PC-9 (cell line): ENCODE data around the gene FAM241A. TPM values are rescaled to one million over a fixed set of nuclear protein-coding genes. Genes with fewer than 3 reads are reported as not detected.

ENCODE experiments used
- BruUV-seq: library from RNA; stranded (reverse); fragments of 400-500 nt; replicated peaks from 2 replicates; lab custom pipeline; 2021; lab: Mats Ljungman, UMichigan
- CTCF ChIA-PET: fragments of 300-600 bp; sonication (Branson Sonifier 250); formaldehyde crosslinking; loops from one replicate; lab custom pipeline; 2022; ENCODE audit warnings: antibody characterized with exemption; lab: Charles Lee
- POLR2A ChIA-PET: fragments of 300-600 bp; sonication (Branson Sonifier 250); formaldehyde crosslinking; loops from one replicate; lab custom pipeline; 2022; ENCODE audit warnings: antibody characterized with exemption; ENCODE audit not compliant: unreplicated experiment; lab: Charles Lee
- DNase-seq, 2 experiments: peaks; one replicate each; pipeline versions ENCODE4 v3.0.0 to v3.0.0-alpha.2; 2015 to 2022; ENCODE audit warnings: mixed read lengths in 1 of 2
- H2AFZ ChIP-seq: fragments of 200-600 bp; sonication (generic); 2 replicates; pipeline ENCODE4 v1.8.1; 2017; ENCODE audit warnings: antibody characterized with exemption
- H3F3A ChIP-seq: fragments of 200-600 bp; sonication (generic); 2 replicates; pipeline ENCODE4 v1.8.1; 2017; ENCODE audit warnings: antibody characterized with exemption, mild to moderate bottlenecking, low read depth; ENCODE audit not compliant: insufficient read depth
- H3K27ac ChIP-seq: fragments of 200-600 bp; sonication (generic); 2 replicates; pipeline ENCODE4 v1.6.1; 2016; ENCODE audit warnings: mixed run types
- H3K27me3 ChIP-seq: fragments of 200-600 bp; sonication (generic); 2 replicates; pipeline ENCODE4 v1.6.1; 2016; ENCODE audit warnings: low read depth, mixed run types; ENCODE audit not compliant: insufficient read depth
- H3K36me3 ChIP-seq: fragments of 200-600 bp; sonication (generic); 2 replicates; pipeline ENCODE4 v1.6.1; 2016; ENCODE audit warnings: low read depth, mixed run types
- H3K4me1 ChIP-seq: fragments of 200-600 bp; sonication (generic); replicated peaks from 2 replicates; pipeline ENCODE4 v1.6.1; 2016; ENCODE audit warnings: mixed run types; ENCODE audit not compliant: insufficient read depth
- H3K4me2 ChIP-seq: fragments of 200-600 bp; sonication (generic); 2 replicates; pipeline ENCODE4 v1.6.1; 2017; ENCODE audit warnings: mixed run types
- H3K4me3 ChIP-seq: fragments of 200-600 bp; sonication (generic); 2 replicates; pipeline ENCODE4 v1.6.1; 2016; ENCODE audit warnings: mixed run types
- H3K79me2 ChIP-seq: fragments of 200-600 bp; sonication (generic); 2 replicates; pipeline ENCODE4 v1.6.1; 2017; ENCODE audit warnings: low read depth, mixed run types
- H3K9me2 ChIP-seq: fragments of 200-600 bp; sonication (generic); 2 replicates; pipeline ENCODE4 v1.8.1; 2017; ENCODE audit warnings: mild to moderate bottlenecking; ENCODE audit not compliant: insufficient read depth
- H3K9me3 ChIP-seq: fragments of 200-600 bp; sonication (generic); 2 replicates; pipeline ENCODE4 v1.8.1; 2016; ENCODE audit warnings: low read depth; ENCODE audit not compliant: insufficient read depth
- H4K20me1 ChIP-seq: fragments of 200-600 bp; sonication (generic); 2 replicates; pipeline ENCODE4 v1.8.1; 2017; ENCODE audit not compliant: insufficient read depth
- EZH2 ChIP-seq: fragments of 200-600 bp; sonication (generic); IDR thresholded peaks from 2 replicates; pipeline ENCODE4 v1.8.0; 2017; ENCODE audit warnings: antibody characterized with exemption, low read depth
- intact Hi-C: fragments of 100-400 bp; cut with micrococcal nuclease; formaldehyde crosslinking; loops from one replicate; pipeline ENCODE4 v1.10.0; 2022; ENCODE audit not compliant: unreplicated experiment
- total RNA-seq: library from RNA; stranded (reverse); gene quantifications from 2 replicates; pipeline ENCODE4 v1.2.3, GENCODE V29; 2021
- TF ChIP-seq, protein P1 (sequence below): fragments of 200-600 bp; sonication (generic); conservative IDR thresholded peaks from 2 replicates; pipeline ENCODE4 v1.6.1; 2017; ENCODE audit warnings: mixed run types, antibody characterized with exemption, mild to moderate bottlenecking, moderate library complexity

FAM241A gene
- total RNA-seq, 1 experiment from 2014 or later, result 1.4 TPM

DNA sequence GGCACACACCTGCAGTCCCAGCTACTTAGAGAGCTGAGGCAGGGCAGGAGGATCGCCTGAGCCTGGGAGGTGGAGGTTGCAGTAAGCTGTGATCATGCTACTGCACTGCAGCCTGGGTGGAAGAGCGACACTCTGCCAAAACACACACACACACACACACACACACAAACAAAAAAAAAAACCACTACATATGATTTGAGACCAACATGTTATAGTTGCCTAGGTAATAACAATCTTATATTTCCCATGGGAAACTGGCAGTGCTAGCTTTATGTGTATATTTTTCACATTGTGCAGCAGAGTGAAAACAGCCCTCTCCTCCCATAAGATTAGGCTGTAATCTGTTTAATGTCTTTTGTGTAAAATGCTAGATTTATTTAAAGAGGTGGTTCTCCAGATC, 3.1 kb upstream of the FAM241A start:
- BruUV-seq, result no TSS peak
- ChIA-PET POLR2A (no interaction called here), CTCF (no interaction called here)
- no peaks in the 10 kb centered on the region for H3K27me3 ChIP-seq
- no peak for TF ChIP-seq EZH2
- TF ChIP-seq, protein P1, sequence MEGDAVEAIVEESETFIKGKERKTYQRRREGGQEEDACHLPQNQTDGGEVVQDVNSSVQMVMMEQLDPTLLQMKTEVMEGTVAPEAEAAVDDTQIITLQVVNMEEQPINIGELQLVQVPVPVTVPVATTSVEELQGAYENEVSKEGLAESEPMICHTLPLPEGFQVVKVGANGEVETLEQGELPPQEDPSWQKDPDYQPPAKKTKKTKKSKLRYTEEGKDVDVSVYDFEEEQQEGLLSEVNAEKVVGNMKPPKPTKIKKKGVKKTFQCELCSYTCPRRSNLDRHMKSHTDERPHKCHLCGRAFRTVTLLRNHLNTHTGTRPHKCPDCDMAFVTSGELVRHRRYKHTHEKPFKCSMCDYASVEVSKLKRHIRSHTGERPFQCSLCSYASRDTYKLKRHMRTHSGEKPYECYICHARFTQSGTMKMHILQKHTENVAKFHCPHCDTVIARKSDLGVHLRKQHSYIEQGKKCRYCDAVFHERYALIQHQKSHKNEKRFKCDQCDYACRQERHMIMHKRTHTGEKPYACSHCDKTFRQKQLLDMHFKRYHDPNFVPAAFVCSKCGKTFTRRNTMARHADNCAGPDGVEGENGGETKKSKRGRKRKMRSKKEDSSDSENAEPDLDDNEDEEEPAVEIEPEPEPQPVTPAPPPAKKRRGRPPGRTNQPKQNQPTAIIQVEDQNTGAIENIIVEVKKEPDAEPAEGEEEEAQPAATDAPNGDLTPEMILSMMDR, result no peak
- no peak overlapping the region for H3K4me3 ChIP-seq
- intact Hi-C loops, result no loop called here
- H3K27ac ChIP-seq, result no peak overlapping the region
- H3K4me2 ChIP-seq, result no peak overlapping the region
- peaks cover 4% of the 10 kb centered on the region; the same call in 1 of the 2 replicates for H3F3A ChIP-seq
- H3K9me2 ChIP-seq, result no peaks in the 10 kb centered on the region
- peaks cover 12% of the 10 kb centered on the region for H3K79me2 ChIP-seq
- DNase-seq, result no peak
- no peaks in the 10 kb centered on the region for H4K20me1 ChIP-seq
- H2AFZ ChIP-seq, result no peak overlapping the region
- no peaks in the 10 kb centered on the region for H3K9me3 ChIP-seq
- H3K4me1 ChIP-seq, result peaks cover 28% of the 10 kb centered on the region
- no peaks in the 10 kb centered on the region for H3K36me3 ChIP-seq

DNA sequence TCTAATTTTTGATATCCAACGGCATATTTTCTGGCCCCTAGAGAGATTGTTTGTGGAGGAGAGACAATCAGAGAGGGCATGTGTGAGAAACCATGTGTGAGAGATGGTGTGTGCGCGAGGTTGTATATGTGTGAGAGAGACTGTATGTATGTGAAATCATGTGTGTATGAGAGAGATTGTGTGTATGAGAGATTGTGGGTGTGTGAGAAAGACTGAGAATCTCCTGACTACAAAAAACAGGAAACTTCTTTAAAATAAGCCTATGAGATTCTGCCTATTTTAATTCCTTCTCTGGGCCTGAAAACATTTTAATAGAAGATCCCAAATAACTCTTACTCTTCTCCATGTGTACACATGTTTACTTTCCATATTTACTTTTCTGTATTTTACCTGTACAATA, 1.5 kb upstream of the FAM241A start:
- no peak for TF ChIP-seq EZH2
- TF ChIP-seq, protein P1, result no peak
- POLR2A ChIA-PET, result no interaction called here
- no peak overlapping the region for H3K27ac ChIP-seq
- H3K79me2 ChIP-seq, result peaks cover 26% of the 10 kb centered on the region
- H3K9me2 ChIP-seq, result no peaks in the 10 kb centered on the region
- no peaks in the 10 kb centered on the region for H3K27me3 ChIP-seq
- CTCF ChIA-PET, result no interaction called here
- no peak for DNase-seq
- no TSS peak for BruUV-seq
- H3K4me3 ChIP-seq, result no peak overlapping the region
- H3K4me1 ChIP-seq, result peaks cover 36% of the 10 kb centered on the region
- no peak overlapping the region for H3K4me2 ChIP-seq
- H3K36me3 ChIP-seq, result no peaks in the 10 kb centered on the region
- no peaks in the 10 kb centered on the region for H3K9me3 ChIP-seq
- peaks cover 4% of the 10 kb centered on the region; the same call in 1 of the 2 replicates for H3F3A ChIP-seq
- intact Hi-C loops, result no loop called here
- H2AFZ ChIP-seq, result no peak overlapping the region
- no peaks in the 10 kb centered on the region for H4K20me1 ChIP-seq

GRCh38 chr4:112144546-112145325, 518 bp upstream of the FAM241A start:
- peaks cover 31% of the 10 kb centered on the region for H3K79me2 ChIP-seq
- H3K9me3 ChIP-seq, result no peaks in the 10 kb centered on the region
- H3K4me1 ChIP-seq, result peaks cover 35% of the 10 kb centered on the region
- no peaks in the 10 kb centered on the region for H3K9me2 ChIP-seq
- no peak overlapping the region for H2AFZ ChIP-seq
- BruUV-seq, result no TSS peak
- intact Hi-C loops, result loop anchor here (5.0 kb wide), 1 partner anchor 32 kb away; no protein-coding TSS in a partner anchor
- CTCF ChIA-PET, result no interaction called here
- no peak overlapping the region; the same call in 1 of the 2 replicates for H3K4me3 ChIP-seq
- no peak overlapping the region for H3K27ac ChIP-seq
- H3K27me3 ChIP-seq, result no peaks in the 10 kb centered on the region
- peak overlapping the region; percentile 88; the same call in 1 of the 2 replicates for H3K4me2 ChIP-seq
- H4K20me1 ChIP-seq, result no peaks in the 10 kb centered on the region
- POLR2A ChIA-PET, result no interaction called here
- DNase-seq, result no peak
- TF ChIP-seq, protein P1, result no peak
- TF ChIP-seq EZH2, result no peak
- peaks cover 4% of the 10 kb centered on the region; the same call in 1 of the 2 replicates for H3F3A ChIP-seq
- H3K36me3 ChIP-seq, result no peaks in the 10 kb centered on the region
